Measurements from ENCODE around the gene CDC42BPA. TPM values are rescaled to one million over a fixed set of nuclear protein-coding genes. Genes with fewer than 3 reads are reported as not detected.
A peak's percentile ranks its signal among the peaks of the same experiment; 100 is the strongest.

The CDC42BPA gene
- polyA plus RNA-seq, 4 donors: 10.8 to 19.9 (median 13.8) TPM

GRCh38 chr1:227323967-227324268, 5.6 kb upstream of the CDC42BPA start:
- no peak for FAIRE-seq

GRCh38 chr1:227323171-227323966, 5.1 kb upstream of the CDC42BPA start:
- DNase-seq: peak; percentile 83 to 97
- Histone ChIP-seq H3K9me3 (ENCODE audit: control insufficient read depth in 2 of 2, insufficient read depth in 1 of 2, low read depth in 1 of 2, low read length in 1 of 2) (peaks cover 0 to 7% of the 10 kb centered on the region in 2 donors), H3K27me3 (ENCODE audit: control insufficient read depth in 3 of 3, insufficient read depth in 3 of 3, low read length in 3 of 3) (no peaks in the 10 kb centered on the region), H3K27ac (ENCODE audit: low read depth in 1 of 3, low read length in 2 of 3) (peak overlapping the region; percentile 37 to 91 (median 86)), H3K4me1 (ENCODE audit: control insufficient read depth in 3 of 3, insufficient read depth in 2 of 3, low read depth in 1 of 3, low read length in 2 of 3) (peaks cover 0 to 22% (median 6%) of the 10 kb centered on the region in 3 donors), H3K36me3 (ENCODE audit: control insufficient read depth in 3 of 3, insufficient read depth in 2 of 3, low read depth in 1 of 3, low read length in 3 of 3) (no peaks in the 10 kb centered on the region), H3K4me3 (ENCODE audit: low read depth in 1 of 3, low read length in 3 of 3) (no peak overlapping the region)
- 10 to 61% (median 29%) methylated on average over 9 of the region's 9 CpGs for WGBS, 3 donors
- peak; percentile 47 for FAIRE-seq

More at GRCh38 chr1:227323967-227324268, 5.6 kb upstream of the CDC42BPA start:
- H3K9me3 ChIP-seq (ENCODE audit: control insufficient read depth in 2 of 2, insufficient read depth in 1 of 2, low read depth in 1 of 2, low read length in 1 of 2): peaks cover 0 to 7% of the 10 kb centered on the region in 2 donors
- DNase-seq: no peak
- no peaks in the 10 kb centered on the region for H3K27me3 ChIP-seq (ENCODE audit: control insufficient read depth in 3 of 3, insufficient read depth in 3 of 3, low read length in 3 of 3)
- H3K4me1 ChIP-seq (ENCODE audit: control insufficient read depth in 3 of 3, insufficient read depth in 2 of 3, low read depth in 1 of 3, low read length in 2 of 3): peaks cover 0 to 21% (median 6%) of the 10 kb centered on the region in 3 donors
- peak overlapping the region in 2 of 3 donors; percentile 67 to 91 for H3K27ac ChIP-seq (ENCODE audit: low read depth in 1 of 3, low read length in 2 of 3)
- H3K36me3 ChIP-seq (ENCODE audit: control insufficient read depth in 3 of 3, insufficient read depth in 2 of 3, low read depth in 1 of 3, low read length in 3 of 3): no peaks in the 10 kb centered on the region
- H3K4me3 ChIP-seq (ENCODE audit: low read depth in 1 of 3, low read length in 3 of 3): no peak overlapping the region

- DNase-seq: peak; percentile 32 to 64
- no peak for FAIRE-seq
- peak overlapping the region; percentile 5 to 79 (median 56) for H3K27ac ChIP-seq (ENCODE audit: low read depth in 1 of 3, low read length in 2 of 3)
- 31 to 72% (median 35%) methylated on average over 4 of the region's 4 CpGs for WGBS, 3 donors
- H3K36me3 ChIP-seq (ENCODE audit: control insufficient read depth in 3 of 3, insufficient read depth in 2 of 3, low read depth in 1 of 3, low read length in 3 of 3): no peaks in the 10 kb centered on the region
- H3K4me3 ChIP-seq (ENCODE audit: low read depth in 1 of 3, low read length in 3 of 3): no peak overlapping the region
- peaks cover 0 to 7% of the 10 kb centered on the region in 2 donors for H3K9me3 ChIP-seq (ENCODE audit: control insufficient read depth in 2 of 2, insufficient read depth in 1 of 2, low read depth in 1 of 2, low read length in 1 of 2)
- peaks cover 0 to 22% (median 6%) of the 10 kb centered on the region in 3 donors for H3K4me1 ChIP-seq (ENCODE audit: control insufficient read depth in 3 of 3, insufficient read depth in 2 of 3, low read depth in 1 of 3, low read length in 2 of 3)
- no peaks in the 10 kb centered on the region for H3K27me3 ChIP-seq (ENCODE audit: control insufficient read depth in 3 of 3, insufficient read depth in 3 of 3, low read length in 3 of 3)
Observed at GRCh38 chr1:227322376-227322775, 4.1 kb upstream of the CDC42BPA start.

GRCh38 chr1:227321035-227321434, 2.7 kb upstream of the CDC42BPA start:
- no peak for FAIRE-seq
- Histone ChIP-seq H3K27me3 (ENCODE audit: control insufficient read depth in 3 of 3, insufficient read depth in 3 of 3, low read length in 3 of 3) (no peaks in the 10 kb centered on the region), H3K27ac (ENCODE audit: low read depth in 1 of 3, low read length in 2 of 3) (peak overlapping the region in 1 of 3 donors; percentile 20), H3K4me3 (ENCODE audit: low read depth in 1 of 3, low read length in 3 of 3) (no peak overlapping the region), H3K36me3 (ENCODE audit: control insufficient read depth in 3 of 3, insufficient read depth in 2 of 3, low read depth in 1 of 3, low read length in 3 of 3) (no peaks in the 10 kb centered on the region), H3K9me3 (ENCODE audit: control insufficient read depth in 2 of 2, insufficient read depth in 1 of 2, low read depth in 1 of 2, low read length in 1 of 2) (peaks cover 0 to 7% of the 10 kb centered on the region in 2 donors), H3K4me1 (ENCODE audit: control insufficient read depth in 3 of 3, insufficient read depth in 2 of 3, low read depth in 1 of 3, low read length in 2 of 3) (peaks cover 0 to 22% (median 6%) of the 10 kb centered on the region in 3 donors)
- DNase-seq: no peak
- WGBS, 3 donors: 35 to 74% (median 49%) methylated on average over 2 of the region's 2 CpGs

- FAIRE-seq (no peak), DNase-seq (peak; percentile 13 to 72)
- 13 to 64% (median 34%) methylated on average over 4 of the region's 4 CpGs for WGBS, 3 donors
- Histone ChIP-seq H3K4me3 (ENCODE audit: low read depth in 1 of 3, low read length in 3 of 3) (no peak overlapping the region), H3K9me3 (ENCODE audit: control insufficient read depth in 2 of 2, insufficient read depth in 1 of 2, low read depth in 1 of 2, low read length in 1 of 2) (peaks cover 0 to 7% of the 10 kb centered on the region in 2 donors), H3K27me3 (ENCODE audit: control insufficient read depth in 3 of 3, insufficient read depth in 3 of 3, low read length in 3 of 3) (no peaks in the 10 kb centered on the region), H3K27ac (ENCODE audit: low read depth in 1 of 3, low read length in 2 of 3) (peak overlapping the region in 2 of 3 donors; percentile 20 to 40), H3K4me1 (ENCODE audit: control insufficient read depth in 3 of 3, insufficient read depth in 2 of 3, low read depth in 1 of 3, low read length in 2 of 3) (peaks cover 0 to 22% (median 6%) of the 10 kb centered on the region in 3 donors), H3K36me3 (ENCODE audit: control insufficient read depth in 3 of 3, insufficient read depth in 2 of 3, low read depth in 1 of 3, low read length in 3 of 3) (no peaks in the 10 kb centered on the region)
Observed at GRCh38 chr1:227320476-227320875, 2.2 kb upstream of the CDC42BPA start.

- peak overlapping the region; percentile 96 to 98 (median 98) for H3K27ac ChIP-seq (ENCODE audit: low read depth in 1 of 3, low read length in 2 of 3)
- 5 to 11% (median 8%) methylated on average over 28 to 30 of the region's 30 CpGs for WGBS, 3 donors
- H3K4me1 ChIP-seq (ENCODE audit: control insufficient read depth in 3 of 3, insufficient read depth in 2 of 3, low read depth in 1 of 3, low read length in 2 of 3): peaks cover 0 to 22% (median 6%) of the 10 kb centered on the region in 3 donors
- DNase-seq (peak; percentile 40 to 57), FAIRE-seq (no peak)
- H3K4me3 ChIP-seq (ENCODE audit: low read depth in 1 of 3, low read length in 3 of 3): peak overlapping the region; percentile 64 to 94 (median 76)
- H3K9me3 ChIP-seq (ENCODE audit: control insufficient read depth in 2 of 2, insufficient read depth in 1 of 2, low read depth in 1 of 2, low read length in 1 of 2): peaks cover 0 to 3% of the 10 kb centered on the region in 2 donors
- no peaks in the 10 kb centered on the region for H3K36me3 ChIP-seq (ENCODE audit: control insufficient read depth in 3 of 3, insufficient read depth in 2 of 3, low read depth in 1 of 3, low read length in 3 of 3)
- H3K27me3 ChIP-seq (ENCODE audit: control insufficient read depth in 3 of 3, insufficient read depth in 3 of 3, low read length in 3 of 3): no peaks in the 10 kb centered on the region
Observed at GRCh38 chr1:227318853-227319607, 738 bp upstream of the CDC42BPA start.

- H3K9me3 ChIP-seq (ENCODE audit: control insufficient read depth in 2 of 2, insufficient read depth in 1 of 2, low read depth in 1 of 2, low read length in 1 of 2): no peaks in the 10 kb centered on the region
- peaks cover 0 to 2% (median 0%) of the 10 kb centered on the region in 3 donors for H3K36me3 ChIP-seq (ENCODE audit: control insufficient read depth in 3 of 3, insufficient read depth in 2 of 3, low read depth in 1 of 3, low read length in 3 of 3)
- peak overlapping the region; percentile 76 to 96 (median 94) for H3K4me3 ChIP-seq (ENCODE audit: low read depth in 1 of 3, low read length in 3 of 3)
- H3K4me1 ChIP-seq (ENCODE audit: control insufficient read depth in 3 of 3, insufficient read depth in 2 of 3, low read depth in 1 of 3, low read length in 2 of 3): peaks cover 2 to 18% (median 4%) of the 10 kb centered on the region in 3 donors
- peak overlapping the region; percentile 96 to 98 (median 98) for H3K27ac ChIP-seq (ENCODE audit: low read depth in 1 of 3, low read length in 2 of 3)
- FAIRE-seq (no peak), DNase-seq (peak; percentile 77 to 78)
- 1 to 2% (median 1%) methylated on average over 28 to 30 of the region's 30 CpGs for WGBS, 3 donors
- H3K27me3 ChIP-seq (ENCODE audit: control insufficient read depth in 3 of 3, insufficient read depth in 3 of 3, low read length in 3 of 3): peaks cover 0 to 2% (median 0%) of the 10 kb centered on the region in 3 donors
Observed at GRCh38 chr1:227317523-227318015, 723 bp downstream of the CDC42BPA start.

- H3K27me3 ChIP-seq (ENCODE audit: control insufficient read depth in 3 of 3, insufficient read depth in 3 of 3, low read length in 3 of 3): peaks cover 0 to 2% (median 0%) of the 10 kb centered on the region in 3 donors
- H3K27ac ChIP-seq (ENCODE audit: low read depth in 1 of 3, low read length in 2 of 3): peak overlapping the region; percentile 0 to 54 (median 39)
- FAIRE-seq (no peak), DNase-seq (peak in 1 of 2 donors; percentile 35)
- peak overlapping the region in 2 of 3 donors; percentile 43 to 96 for H3K4me3 ChIP-seq (ENCODE audit: low read depth in 1 of 3, low read length in 3 of 3)
- H3K4me1 ChIP-seq (ENCODE audit: control insufficient read depth in 3 of 3, insufficient read depth in 2 of 3, low read depth in 1 of 3, low read length in 2 of 3): peaks cover 3 to 13% (median 4%) of the 10 kb centered on the region in 3 donors
- 8 to 16% (median 14%) methylated on average over 6 of the region's 6 CpGs for WGBS, 3 donors
- peaks cover 0 to 4% (median 0%) of the 10 kb centered on the region in 3 donors for H3K36me3 ChIP-seq (ENCODE audit: control insufficient read depth in 3 of 3, insufficient read depth in 2 of 3, low read depth in 1 of 3, low read length in 3 of 3)
- no peaks in the 10 kb centered on the region for H3K9me3 ChIP-seq (ENCODE audit: control insufficient read depth in 2 of 2, insufficient read depth in 1 of 2, low read depth in 1 of 2, low read length in 1 of 2)
Observed at GRCh38 chr1:227317011-227317451, 1.3 kb downstream of the CDC42BPA start.
